GM12878 (cell line): Measurements from ENCODE around the gene AOPEP. TPM values are rescaled to one million over a fixed set of nuclear protein-coding genes. Genes with fewer than 3 reads are reported as not detected.

Source experiments
- ATAC-seq: fragments of 200-7000 bp; cut with Tn5 transposase; 3 replicates; pipeline ENCODE4 v1.9.1; 2020; ENCODE audit warnings: mild to moderate bottlenecking, moderate library complexity
- BruUV-seq: library from RNA; stranded (reverse); fragments of 400-500 nt; replicated peaks from 2 replicates; lab custom pipeline; 2021; lab: Mats Ljungman, UMichigan
- CTCF ChIA-PET: fragments of 300-600 bp; sonication (Branson Sonifier 250); formaldehyde crosslinking; extraction: SDS; loops from one replicate; lab custom pipeline; 2021; ENCODE audit warnings: inconsistent platforms; lab: Yijun Ruan, JAX
- POLR2A ChIA-PET: fragments of 350-600 bp; formaldehyde crosslinking; extraction: SDS; loops from one replicate; lab custom pipeline; 2021; ENCODE audit warnings: inconsistent platforms; lab: Charles Lee
- RAD21 ChIA-PET: fragments of 300-600 bp; sonication (Branson Sonifier 250); formaldehyde crosslinking; loops from one replicate; lab custom pipeline; 2023; ENCODE audit warnings: antibody characterized with exemption; ENCODE audit not compliant: unreplicated experiment; lab: Charles Lee
- SMC1A ChIA-PET: fragments of 300-600 bp; sonication (Branson Sonifier 250); formaldehyde crosslinking; loops from one replicate; lab custom pipeline; 2023; ENCODE audit not compliant: unreplicated experiment, uncharacterized antibody; lab: Charles Lee
- DNase-seq: peaks from one replicate; pipeline ENCODE4 v3.0.0-alpha.2; 2011; ENCODE audit warnings: low read depth, low spot score
- FAIRE-seq: peaks from 3 replicates; lab custom pipeline; 2011; peaks lifted over from hg19 to GRCh38; lab: Jason Lieb, UNC
- H2AFZ ChIP-seq: 2 replicates; pipeline ENCODE4 v1.6.0; 2011; ENCODE audit warnings: low read depth, low read length, control low read depth; ENCODE audit not compliant: control insufficient read depth
- H3K27ac ChIP-seq: 2 replicates; pipeline ENCODE4 v1.5.1; 2011; ENCODE audit warnings: control low read depth; ENCODE audit not compliant: control insufficient read depth, insufficient read depth
- H3K27me3 ChIP-seq, 2 experiments: replicated peaks in 1 of 2; 2 replicates each; pipeline versions ENCODE4 v1.6.0 to v1.6.1; 2011; ENCODE audit warnings: low read length in 1 of 2; ENCODE audit not compliant: control insufficient read depth in 2 of 2, insufficient read depth in 2 of 2
- H3K36me3 ChIP-seq, 2 experiments: 2 replicates each; pipeline ENCODE4 v1.5.1; 2011; ENCODE audit warnings: low read length in 1 of 2; ENCODE audit not compliant: control insufficient read depth in 2 of 2, insufficient read depth in 2 of 2
- H3K4me1 ChIP-seq: 2 replicates; pipeline ENCODE4 v1.6.1; 2011; ENCODE audit warnings: mild to moderate bottlenecking, low read length, moderate library complexity, mixed read lengths; ENCODE audit not compliant: control insufficient read depth, insufficient read depth
- H3K4me2 ChIP-seq: 2 replicates; pipeline ENCODE4 v1.6.0; 2011; ENCODE audit warnings: control low read depth; ENCODE audit not compliant: control insufficient read depth, insufficient read depth
- H3K4me3 ChIP-seq: fragments of 200-600 bp; sonication (generic); 2 replicates; pipeline ENCODE4 v1.5.1; 2016
- H3K79me2 ChIP-seq: 2 replicates; pipeline ENCODE4 v1.6.0; 2011; ENCODE audit warnings: low read length; ENCODE audit not compliant: control insufficient read depth, insufficient read depth
- H3K9ac ChIP-seq: 2 replicates; pipeline ENCODE4 v1.8.0; 2011; ENCODE audit warnings: low read length, control low read depth, mixed read lengths; ENCODE audit not compliant: control insufficient read depth, insufficient read depth
- H3K9me3 ChIP-seq: replicated peaks from 3 replicates; pipeline ENCODE4 v1.5.1; 2011; ENCODE audit warnings: mild to moderate bottlenecking, low read length; ENCODE audit not compliant: control insufficient read depth, insufficient read depth
- H4K20me1 ChIP-seq: 2 replicates; pipeline ENCODE4 v1.6.0; 2011; ENCODE audit not compliant: control insufficient read depth, insufficient read depth
- BACH1 ChIP-seq: fragments of 450-650 bp; IDR thresholded peaks from 2 replicates; pipeline ENCODE4 v1.6.1; 2017; ENCODE audit warnings: mild to moderate bottlenecking, borderline replicate concordance
- BMI1 ChIP-seq: fragments of 450-650 bp; IDR thresholded peaks from 2 replicates; pipeline ENCODE4 v1.6.1; 2016; ENCODE audit warnings: mild to moderate bottlenecking, moderate library complexity, borderline replicate concordance
- EED ChIP-seq: sonication (generic); IDR thresholded peaks from 2 replicates; pipeline ENCODE4 v1.6.1; 2016; ENCODE audit warnings: antibody characterized with exemption, low read depth
- EP300 ChIP-seq, 2 experiments: fragments of 150-350 bp in 1 of 2; IDR thresholded peaks; 2 replicates each; pipeline ENCODE4 v1.6.1; 2011 to 2012; ENCODE audit warnings: low read depth in 2 of 2, low read length in 2 of 2, borderline replicate concordance in 1 of 2, improper control_type of control experiment in 1 of 2, inconsistent platforms in 1 of 2; ENCODE audit not compliant: control insufficient read depth in 1 of 2
- IKZF2 ChIP-seq, 2 experiments: fragments of 450-650 bp; IDR thresholded peaks; 2 replicates each; pipeline ENCODE4 v1.6.1; 2017; ENCODE audit warnings: mild to moderate bottlenecking in 2 of 2, moderate library complexity in 2 of 2
- IRF4 ChIP-seq: IDR thresholded peaks from 2 replicates; pipeline ENCODE4 v1.6.1; 2011; ENCODE audit warnings: low read depth, low read length
- MEF2B ChIP-seq: fragments of 450-650 bp; IDR thresholded peaks from 2 replicates; pipeline ENCODE4 v1.6.1; 2018; ENCODE audit warnings: mild to moderate bottlenecking, moderate library complexity; ENCODE audit not compliant: partially characterized antibody, poor library complexity, severe bottlenecking
- MXI1 ChIP-seq: fragments of 150-350 bp; IDR thresholded peaks from 2 replicates; pipeline ENCODE4 v1.6.1; 2011; ENCODE audit warnings: low read depth, mild to moderate bottlenecking, inconsistent platforms, low read length, improper control_type of control experiment
- POLR2A ChIP-seq: IDR thresholded peaks from 2 replicates; pipeline ENCODE4 v1.6.1; 2011; ENCODE audit warnings: low read depth, mild to moderate bottlenecking, low read length
- SUPT20H ChIP-seq: IDR thresholded peaks from 2 replicates; pipeline ENCODE4 v1.6.1; 2011; ENCODE audit warnings: low read depth, mild to moderate bottlenecking, low read length, moderate library complexity, borderline replicate concordance; ENCODE audit not compliant: control insufficient read depth
- TAF1 ChIP-seq: IDR thresholded peaks from 2 replicates; pipeline ENCODE4 v1.6.1; 2011; ENCODE audit warnings: mild to moderate bottlenecking, low read depth, low read length, borderline replicate concordance
- USF2 ChIP-seq: IDR thresholded peaks from 2 replicates; pipeline ENCODE4 v1.6.1; 2011; ENCODE audit warnings: low read depth, low read length, improper control_type of control experiment, borderline replicate concordance
- ZBTB11 ChIP-seq: fragments of 450-650 bp; formaldehyde crosslinking; IDR thresholded peaks from 2 replicates; pipeline ENCODE4 v1.5.0; 2022; ENCODE audit warnings: mild to moderate bottlenecking, missing genetic modification characterization
- WGBS: methylation state at CpG from one replicate; pipeline ENCODE4 v1.1.6; 2016; ENCODE audit warnings: low lambda C conversion rate; ENCODE audit not compliant: insufficient replicate concordance, insufficient coverage; ENCODE audit errors: missing lambda C conversion rate; 5-methylcytosine and 5-hydroxymethylcytosine counted together
- in situ Hi-C: fragments of 300-500 bp; cut with MboI; formaldehyde crosslinking; loops from 9 replicates; pipeline ENCODE4 v1.14.3; 2018; ENCODE audit warnings: mixed read lengths
- intact Hi-C: fragments of 100-400 bp; cut with micrococcal nuclease; formaldehyde crosslinking; loops from one replicate; pipeline ENCODE4 v1.14.2; 2022; ENCODE audit not compliant: unreplicated experiment
- polyA plus RNA-seq, 11 experiments: library from polyadenylated mRNA; depleted of rRNA in 4 of 11; unstranded in 6 of 11; stranded (reverse) in 5 of 11; fragments of >200 nt; fragmentation: Nextera tagmentation in 4 of 11; fragmentation: Illumina TruSeq in 1 of 11; extraction: Ambion mirVana in 4 of 11; extraction: Trizol in 1 of 11; gene quantifications; 1 replicate in 1 of 11; 2 replicates in 10 of 11; pipeline versions ENCODE4 v1.2.1 to v1.2.3, GENCODE V29; 2011 to 2016; ENCODE audit warnings: inconsistent platforms in 2 of 11, missing spikeins in 2 of 11, low read depth in 1 of 11
- total RNA-seq, 4 experiments: library from RNA; depleted of rRNA in 3 of 4; stranded (reverse); fragments of >200 nt in 3 of 4; fragmentation: Illumina TruSeq in 1 of 4; extraction: Trizol in 1 of 4; gene quantifications; 2 replicates each; pipeline versions ENCODE4 v1.2.1 to v1.2.3, GENCODE V29; 2013 to 2021

Gene AOPEP
- total and polyA plus RNA-seq, 10 of the 15 experiments (the other 5 are each of a cell fraction or from before 2014, with no cell fraction given): 2.3 to 16.9 (median 10.1) TPM

DNA sequence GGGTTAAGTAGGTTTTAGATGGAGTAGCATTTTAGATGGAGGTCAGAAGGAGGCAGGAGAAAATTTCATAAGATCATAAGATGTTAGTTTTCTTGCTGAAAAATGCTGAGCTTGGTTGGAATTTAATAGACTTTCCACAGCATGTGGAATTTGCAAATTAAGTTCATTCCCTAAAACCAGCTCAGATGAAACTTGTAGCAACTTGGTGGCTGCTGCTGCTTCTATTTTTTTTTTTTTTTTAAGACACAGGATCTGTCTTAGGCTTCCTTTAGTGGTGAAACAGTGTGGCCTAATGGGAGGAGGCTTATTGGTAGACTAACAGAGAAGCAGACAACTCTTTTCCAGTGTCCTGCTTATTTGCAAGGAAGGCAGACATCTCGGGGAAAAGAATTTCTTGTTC is 154.5 kb downstream of the AOPEP start:
- Histone ChIP-seq H3K9me3 (peaks cover 7% of the 10 kb centered on the region; the same call in 2 of the 3 replicates), H3K79me2 (no peaks in the 10 kb centered on the region), H3K27me3 (no peaks in the 10 kb centered on the region), H2AFZ (no peak overlapping the region), H4K20me1 (no peaks in the 10 kb centered on the region), H3K4me1 (peaks cover 21% of the 10 kb centered on the region), H3K36me3 (no peaks in the 10 kb centered on the region), H3K27ac (no peak overlapping the region), H3K4me2 (no peak overlapping the region), H3K9ac (no peak overlapping the region), H3K4me3 (no peak overlapping the region)
- DNase-seq (no peak), FAIRE-seq (no peak), ATAC-seq (no peak)
- WGBS: 82% methylated on average over 1 of the region's 1 CpG
- ChIA-PET POLR2A (no interaction called here), SMC1A (interaction anchor here (0.7 to 1.5 kb wide), 9 partner anchors 11 to 247 kb away, joined by 3 to 4 read pairs (median 3); no protein-coding TSS in a partner anchor), CTCF (interaction anchor here (0.9 to 1.3 kb wide), 4 partner anchors 37 to 101 kb away, joined by 3 to 4 read pairs (median 4); no protein-coding TSS in a partner anchor), RAD21 (interaction anchor here (0.5 to 1.9 kb wide), 6 partner anchors 20 to 100 kb away, joined by 3 to 6 read pairs (median 4); no protein-coding TSS in a partner anchor)
- intact Hi-C loops (no loop called here), in situ Hi-C loops (no loop called here)
- no TSS peak for BruUV-seq
- TF ChIP-seq IRF4: no peak

GRCh38 chr9:94881454-94881853 is 155.0 kb downstream of the AOPEP start:
- no peak for FAIRE-seq
- H3K27ac ChIP-seq: no peak overlapping the region; the same call in 1 of the 2 replicates
- ChIA-PET CTCF (interaction anchor here (0.9 to 1.3 kb wide), 4 partner anchors 36 to 101 kb away, joined by 3 to 4 read pairs (median 4); no protein-coding TSS in a partner anchor), RAD21 (interaction anchor here (1.0 to 1.8 kb wide), 4 partner anchors 77 to 200 kb away, joined by 3 to 6 read pairs (median 4); no protein-coding TSS in a partner anchor), SMC1A (interaction anchor here (0.7 to 1.5 kb wide), 10 partner anchors 11 to 247 kb away, joined by 3 to 4 read pairs (median 4); no protein-coding TSS in a partner anchor), POLR2A (no interaction called here)
- TF ChIP-seq MEF2B: no peak
- no peak for TF ChIP-seq USF2
- TF ChIP-seq MXI1: no peak
- no peak for TF ChIP-seq SUPT20H
- TF ChIP-seq BMI1: no peak
- TF ChIP-seq EED: no peak
- no peak for TF ChIP-seq EP300 (IDR thresholded peaks at IDR 0.05; ENCODE audit: borderline replicate concordance in 1 of 2, control insufficient read depth in 1 of 2, low read depth in 2 of 2, low read length in 2 of 2)
- no peak for TF ChIP-seq TAF1
- no peak for TF ChIP-seq ZBTB11
- no peak for TF ChIP-seq POLR2A
- TF ChIP-seq IKZF2 (IDR thresholded peaks at IDR 0.05): no peak
- TF ChIP-seq BACH1: no peak
- no peak overlapping the region for H3K4me3 ChIP-seq
- no TSS peak for BruUV-seq
- WGBS: 100% methylated on average over 2 of the region's 2 CpGs
- H3K36me3 ChIP-seq: no peaks in the 10 kb centered on the region
- DNase-seq: no peak
- H3K4me1 ChIP-seq: peaks cover 18% of the 10 kb centered on the region
- ATAC-seq: no peak
- no peak overlapping the region for H3K9ac ChIP-seq
- intact Hi-C loops: no loop called here
- H2AFZ ChIP-seq: no peak overlapping the region
- H4K20me1 ChIP-seq: no peaks in the 10 kb centered on the region
- in situ Hi-C loops: no loop called here
- no peaks in the 10 kb centered on the region for H3K27me3 ChIP-seq
- no peak overlapping the region for H3K4me2 ChIP-seq
- peaks cover 7% of the 10 kb centered on the region; the same call in 2 of the 3 replicates for H3K9me3 ChIP-seq
- H3K79me2 ChIP-seq: no peaks in the 10 kb centered on the region
